LNCAP (cell line): ENCODE results near the gene IL17F.

Experiments
- CTCF ChIP-seq: fragments of 450-650 bp; IDR thresholded peaks from 2 replicates; pipeline ENCODE4 v1.5.1; 2017; ENCODE audit warnings: mild to moderate bottlenecking

The IL17F gene

DNA sequence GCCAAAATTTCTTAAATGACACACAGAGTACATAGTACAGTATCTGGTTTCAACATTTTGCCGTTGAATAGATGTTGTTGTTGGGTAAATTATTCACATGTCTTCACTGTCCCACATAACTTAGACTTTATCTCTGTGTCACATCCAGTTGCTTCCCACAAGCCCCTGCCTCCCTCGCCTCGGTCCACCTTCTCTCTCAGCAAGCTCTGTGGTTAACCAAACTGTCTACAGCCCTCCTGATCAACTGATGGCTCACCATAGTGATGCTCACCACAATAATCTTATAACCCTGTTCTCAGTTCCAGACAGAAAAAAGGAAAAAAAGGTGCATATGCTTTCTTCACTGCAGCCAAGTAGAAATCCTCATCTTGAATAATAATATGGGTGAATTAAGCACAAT, 23.0 kb downstream of the IL17F start:
- TF ChIP-seq CTCF, result no peak

DNA sequence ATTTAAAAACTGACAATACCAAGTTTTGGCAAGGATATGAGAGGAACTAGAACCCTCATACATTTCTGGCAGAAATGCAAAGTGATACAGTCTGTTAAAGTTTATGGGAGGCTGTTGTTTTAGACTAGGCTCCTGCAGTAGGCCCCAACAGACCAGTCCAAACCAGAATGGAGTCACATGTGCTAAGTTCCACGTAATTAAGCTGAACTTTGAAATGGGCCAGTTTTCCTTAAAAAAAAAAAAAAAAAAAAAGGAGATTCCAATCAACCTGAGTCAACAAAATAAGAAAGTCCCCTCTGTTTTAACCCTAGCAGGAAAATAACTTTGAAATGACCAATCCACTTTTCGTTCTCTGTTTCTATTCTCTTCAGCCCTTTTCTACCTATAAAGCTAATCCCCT, 26.5 kb downstream of the IL17F start:
- no peak for TF ChIP-seq CTCF

DNA sequence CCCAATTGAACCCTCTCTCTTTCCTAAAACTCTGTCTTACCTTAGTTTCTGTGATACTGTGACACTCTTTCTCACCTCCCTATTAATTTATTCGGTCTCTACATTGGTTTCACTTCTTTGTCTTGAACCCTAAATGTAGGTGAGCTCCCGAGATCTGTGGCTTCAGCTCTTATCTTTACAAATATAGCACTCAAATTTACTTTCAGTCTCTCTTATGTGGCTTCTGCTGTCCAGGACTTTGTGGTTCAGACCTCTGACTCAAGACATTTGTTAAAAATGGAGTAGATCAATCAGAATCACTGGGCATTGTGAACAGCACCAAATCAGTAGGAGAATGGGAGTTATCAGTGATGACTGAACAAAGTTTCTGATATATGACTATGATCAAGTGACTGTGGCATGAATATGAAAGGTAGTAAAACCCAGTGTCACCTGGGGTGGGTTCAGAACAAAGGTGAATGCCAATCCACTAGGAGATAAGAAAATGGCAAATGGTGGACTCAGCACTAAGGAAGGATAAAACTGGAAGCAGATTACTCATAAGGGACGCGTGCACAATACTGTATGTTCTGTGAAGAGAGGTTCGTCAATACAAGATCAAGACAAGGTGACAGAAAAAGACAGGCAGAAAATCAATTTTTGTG, 27.2 kb downstream of the IL17F start:
- TF ChIP-seq CTCF, result no peak

GRCh38 chr6:52215787-52216186, 28.5 kb downstream of the IL17F start:
- TF ChIP-seq CTCF, result no peak

DNA sequence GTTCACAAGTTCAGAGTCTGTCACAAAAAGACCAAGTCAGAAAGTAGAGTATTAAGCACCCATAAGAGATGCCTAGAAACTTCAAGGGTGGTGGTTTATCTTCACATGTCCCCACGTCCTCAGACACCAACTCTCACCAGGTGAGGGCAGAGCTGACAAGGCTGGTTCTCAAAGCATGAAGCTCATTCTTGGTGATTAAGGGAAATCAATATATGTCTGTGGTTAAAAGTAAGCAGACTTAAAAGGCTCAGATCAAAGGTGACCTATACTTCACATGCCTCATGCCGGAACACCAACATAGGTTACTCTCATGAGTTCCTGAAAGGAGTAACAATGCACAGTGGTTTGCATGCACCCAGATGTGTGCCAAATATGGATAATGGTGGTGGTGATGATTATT, 31.2 kb downstream of the IL17F start:
- no peak for TF ChIP-seq CTCF

- TF ChIP-seq CTCF, result no peak
Measured at GRCh38 chr6:52210227-52210626, 34.1 kb downstream of the IL17F start.

GRCh38 chr6:52209770-52210169, 34.5 kb downstream of the IL17F start:
- no peak for TF ChIP-seq CTCF

- no peak for TF ChIP-seq CTCF
Measured at GRCh38 chr6:52208612-52209011, 35.7 kb downstream of the IL17F start.
